GM20431 (cell line): ENCODE results near the gene DUSP23.

Experiments used
- in situ Hi-C: fragments of 300-500 bp; cut with MseI, MboI; formaldehyde crosslinking; loops from one replicate; pipeline ENCODE4 v1.15.0; 2020; ENCODE audit warnings: low sequenced_read_pairs; ENCODE audit not compliant: unreplicated experiment

Gene DUSP23

GRCh38 chr1:159826441-159827101, 45.8 kb downstream of the DUSP23 start, which contains the start of gene SLAMF8:
Gene SLAMF8, plus strand, starts transcription at chr1:159826873. Its CDS starts 26 bp downstream, at chr1:159826899.
- in situ Hi-C loops, result no loop called here

DNA sequence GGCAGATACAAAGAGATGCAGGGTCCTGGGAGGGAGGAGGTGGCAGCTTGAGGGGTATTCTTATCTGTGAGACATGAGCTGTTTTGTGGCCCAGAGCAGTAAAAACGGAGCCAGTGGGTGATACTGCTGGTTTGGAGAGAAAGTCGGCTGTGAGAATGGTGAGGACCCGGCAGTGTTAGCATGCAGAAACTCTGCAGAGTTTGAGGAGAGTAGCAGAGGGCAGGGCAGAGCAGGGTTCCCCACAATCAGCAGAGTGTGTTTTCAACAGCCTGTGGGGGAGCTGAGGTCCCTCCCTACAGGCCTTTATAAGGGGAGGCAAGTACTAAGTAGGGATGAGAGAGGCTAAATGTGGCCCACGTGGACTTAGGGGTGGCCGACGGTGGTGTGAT, 46.3 kb downstream of the DUSP23 start:
- in situ Hi-C loops, result no loop called here

GRCh38 chr1:159827549-159827948, 46.8 kb downstream of the DUSP23 start:
- in situ Hi-C loops, result no loop called here

GRCh38 chr1:159828176-159828575, 47.4 kb downstream of the DUSP23 start:
- in situ Hi-C loops, result no loop called here

DNA sequence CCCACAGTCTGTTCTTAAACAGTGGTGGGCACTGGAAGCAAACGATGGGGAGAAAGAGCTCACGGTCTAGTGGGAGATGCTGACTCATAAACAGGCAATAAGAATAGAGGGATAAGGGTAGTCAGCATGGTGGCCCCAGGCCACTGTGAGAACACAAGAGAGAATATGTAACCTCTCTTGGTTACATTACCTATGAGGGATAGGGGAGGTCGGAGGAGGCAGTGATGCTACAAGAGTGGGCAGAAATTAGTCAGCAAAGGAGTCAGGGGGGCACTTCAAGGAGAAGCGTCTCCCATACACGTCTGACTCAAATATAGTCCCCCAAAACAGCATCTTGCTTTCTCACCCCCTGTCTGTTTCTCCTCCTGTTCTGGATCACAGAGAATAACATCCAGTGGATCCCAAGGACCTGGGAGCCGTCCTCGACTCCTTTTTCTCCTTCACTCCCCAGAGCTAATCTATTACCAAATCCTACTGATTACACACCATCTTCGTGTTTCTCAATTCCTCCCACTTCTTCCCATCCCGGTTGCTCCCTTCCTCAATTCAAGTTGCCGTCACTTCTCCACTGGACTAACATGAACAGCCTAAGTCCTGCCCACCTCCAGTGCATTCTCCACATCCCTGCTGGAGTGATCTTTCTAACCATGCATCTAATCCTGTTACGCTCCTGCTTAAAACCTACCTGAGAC, 48.0 kb downstream of the DUSP23 start:
- in situ Hi-C loops, result no loop called here

- in situ Hi-C loops, result no loop called here
These were observed 48.5 kb downstream of the DUSP23 start for GRCh38 chr1:159829273-159829634.

DNA sequence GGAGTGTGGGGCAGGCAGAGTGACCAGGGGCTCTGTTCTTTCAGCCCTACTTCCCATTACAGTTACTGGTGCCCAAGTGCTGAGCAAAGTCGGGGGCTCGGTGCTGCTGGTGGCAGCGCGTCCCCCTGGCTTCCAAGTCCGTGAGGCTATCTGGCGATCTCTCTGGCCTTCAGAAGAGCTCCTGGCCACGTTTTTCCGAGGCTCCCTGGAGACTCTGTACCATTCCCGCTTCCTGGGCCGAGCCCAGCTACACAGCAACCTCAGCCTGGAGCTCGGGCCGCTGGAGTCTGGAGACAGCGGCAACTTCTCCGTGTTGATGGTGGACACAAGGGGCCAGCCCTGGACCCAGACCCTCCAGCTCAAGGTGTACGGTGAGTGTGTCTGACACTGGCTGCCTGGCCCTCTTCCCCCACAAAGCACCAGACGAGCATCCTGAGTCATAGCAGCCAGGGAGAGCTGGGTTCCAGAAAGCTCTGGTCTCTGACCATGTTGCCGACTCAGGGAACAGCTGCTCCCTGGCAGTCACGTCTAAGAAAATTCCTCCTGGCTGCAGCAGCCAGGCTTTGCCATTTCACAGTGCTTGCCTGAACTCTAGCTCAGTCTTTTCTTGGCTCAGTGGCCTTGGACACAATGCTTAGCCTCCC, 49.2 kb downstream of the DUSP23 start:
- in situ Hi-C loops, result no loop called here

DNA sequence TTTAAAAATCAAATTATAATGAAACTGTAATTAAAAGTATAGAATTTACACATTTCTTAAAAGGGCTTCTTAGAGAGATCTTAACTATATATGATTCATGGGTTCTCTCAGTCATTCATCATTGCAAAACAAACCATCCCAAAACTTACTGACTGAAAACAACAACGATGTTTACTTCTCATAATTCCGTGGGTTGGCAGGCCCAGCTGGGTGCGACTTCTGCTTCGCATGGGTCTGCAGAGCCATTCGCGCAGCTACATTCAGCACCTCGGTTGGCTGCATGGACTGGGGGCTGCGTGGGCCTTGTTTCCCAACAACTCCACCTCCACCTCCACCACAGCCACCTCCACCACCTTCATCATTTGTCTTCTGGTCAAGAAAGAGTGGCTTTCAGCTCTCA, 50.0 kb downstream of the DUSP23 start:
- in situ Hi-C loops, result no loop called here

- in situ Hi-C loops, result no loop called here
These were observed 50.8 kb downstream of the DUSP23 start for GRCh38 chr1:159831412-159832141.
